Spleen (tissue), 7 donors: ENCODE measurements around the gene YLPM1.

Source experiments
- CTCF ChIP-seq, 11 experiments: fragments of 200-600 bp in 7 of 11; fragments of 450-650 bp in 4 of 11; sonication (generic) in 4 of 11; IDR thresholded peaks in 8 of 11; conservative IDR thresholded peaks in 3 of 11; 1 replicate in 7 of 11; 2 replicates in 4 of 11; pipeline versions ENCODE4 v1.4.0 to v1.8.0; 2016 to 2021; ENCODE audit warnings: antibody characterized with exemption in 11 of 11, inconsistent platforms in 4 of 11, mild to moderate bottlenecking in 1 of 11
- POLR2A ChIP-seq, 3 donors: fragments of 450-650 bp; IDR thresholded peaks; one replicate each; pipeline ENCODE4 v1.5.1; 2017; ENCODE audit warnings: antibody characterized with exemption in 3 of 3, mild to moderate bottlenecking in 1 of 3
- donor health status: DM: no; HTN: no; CAD: no; lungs with moderate emphysema.
- donor health status: DM: no; HTN: no; CAD: no.
- donor health status: DM: no; HTN: no; CAD: no.

GRCh38 chr14:74739293-74740030 is 23.7 kb upstream of the YLPM1 start:
- TF ChIP-seq CTCF (IDR thresholded peaks at IDR 0.05 in 8 of 11, conservative IDR thresholded peaks at IDR 0.05 in 3 of 11) (no peak), POLR2A (IDR thresholded peaks at IDR 0.05) (no peak)
